Measurements from ENCODE around the gene SLCO4C1. TPM values are rescaled to one million over a fixed set of nuclear protein-coding genes. Genes with fewer than 3 reads are reported as not detected.

SLCO4C1 gene
- total RNA-seq, 1 experiment from 2014 or later = not detected

DNA sequence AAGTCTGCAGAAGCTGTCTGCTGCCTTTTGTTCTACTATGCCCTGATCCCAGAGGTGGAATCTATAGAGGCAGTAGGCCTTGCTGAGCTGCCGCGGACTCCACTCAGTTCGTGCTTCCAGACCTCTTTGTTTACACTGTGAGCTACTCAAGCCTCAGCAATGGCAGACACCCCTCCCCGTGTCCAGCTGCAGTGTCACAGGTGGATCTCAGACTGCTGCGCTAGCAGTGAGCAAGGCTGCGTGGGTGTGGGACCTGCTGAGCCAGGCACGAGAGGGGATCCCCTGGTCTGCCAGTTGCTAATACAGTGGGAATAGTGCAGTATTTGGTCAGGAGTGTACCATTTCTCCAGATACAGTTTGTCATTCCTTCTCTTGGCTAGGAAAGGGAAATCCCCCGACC lies 99.6 kb downstream of the SLCO4C1 start:
- no peaks in the 10 kb centered on the region for H3K36me3 Mint-ChIP-seq (ENCODE audit: insufficient read depth, unreplicated experiment)
- ChIA-PET CTCF (interaction anchor here (0.6 kb wide), 1 partner anchor 8 kb away, joined by 4 read pairs; no protein-coding TSS in a partner anchor), POLR2A (no interaction called here)
- no peaks in the 10 kb centered on the region for H3K27me3 Mint-ChIP-seq (ENCODE audit: insufficient read depth, unreplicated experiment)
- no peak overlapping the region for H3K27ac Mint-ChIP-seq (ENCODE audit: low read depth, unreplicated experiment)
- TF ChIP-seq, protein P1, sequence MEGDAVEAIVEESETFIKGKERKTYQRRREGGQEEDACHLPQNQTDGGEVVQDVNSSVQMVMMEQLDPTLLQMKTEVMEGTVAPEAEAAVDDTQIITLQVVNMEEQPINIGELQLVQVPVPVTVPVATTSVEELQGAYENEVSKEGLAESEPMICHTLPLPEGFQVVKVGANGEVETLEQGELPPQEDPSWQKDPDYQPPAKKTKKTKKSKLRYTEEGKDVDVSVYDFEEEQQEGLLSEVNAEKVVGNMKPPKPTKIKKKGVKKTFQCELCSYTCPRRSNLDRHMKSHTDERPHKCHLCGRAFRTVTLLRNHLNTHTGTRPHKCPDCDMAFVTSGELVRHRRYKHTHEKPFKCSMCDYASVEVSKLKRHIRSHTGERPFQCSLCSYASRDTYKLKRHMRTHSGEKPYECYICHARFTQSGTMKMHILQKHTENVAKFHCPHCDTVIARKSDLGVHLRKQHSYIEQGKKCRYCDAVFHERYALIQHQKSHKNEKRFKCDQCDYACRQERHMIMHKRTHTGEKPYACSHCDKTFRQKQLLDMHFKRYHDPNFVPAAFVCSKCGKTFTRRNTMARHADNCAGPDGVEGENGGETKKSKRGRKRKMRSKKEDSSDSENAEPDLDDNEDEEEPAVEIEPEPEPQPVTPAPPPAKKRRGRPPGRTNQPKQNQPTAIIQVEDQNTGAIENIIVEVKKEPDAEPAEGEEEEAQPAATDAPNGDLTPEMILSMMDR (IDR thresholded peaks at IDR 0.05; ENCODE audit: unreplicated experiment) = no peak
- DNase-seq (ENCODE audit: unreplicated experiment) = no peak
- H3K4me1 Mint-ChIP-seq (ENCODE audit: insufficient read depth, unreplicated experiment) = no peaks in the 10 kb centered on the region
- H3K4me3 Mint-ChIP-seq (ENCODE audit: unreplicated experiment) = no peak overlapping the region
- no TSS peak for BruUV-seq (replicated peaks)
- H3K9me3 Mint-ChIP-seq (ENCODE audit: unreplicated experiment) = peaks cover 10% of the 10 kb centered on the region
- intact Hi-C loops (cut with micrococcal nuclease) = no loop called here

Other genes with a start within 250 kb of the SLCO4C1 start
- gene SLCO6A1, start 202.7 kb upstream of the SLCO4C1 start, total RNA-seq (2022) = not detected in 2 replicates